ENCODE measurements around the gene PGA4. TPM values are rescaled to one million over a fixed set of nuclear protein-coding genes. Genes with fewer than 3 reads are reported as not detected.
"Not testable (repeated sequence)": the region's sequence is repeated elsewhere in the genome, so short reads cannot be mapped to it uniquely, and the experiment has no call there.

Gene PGA4
- total RNA-seq, 1 donor from 2014 or later: 0.47 TPM

DNA sequence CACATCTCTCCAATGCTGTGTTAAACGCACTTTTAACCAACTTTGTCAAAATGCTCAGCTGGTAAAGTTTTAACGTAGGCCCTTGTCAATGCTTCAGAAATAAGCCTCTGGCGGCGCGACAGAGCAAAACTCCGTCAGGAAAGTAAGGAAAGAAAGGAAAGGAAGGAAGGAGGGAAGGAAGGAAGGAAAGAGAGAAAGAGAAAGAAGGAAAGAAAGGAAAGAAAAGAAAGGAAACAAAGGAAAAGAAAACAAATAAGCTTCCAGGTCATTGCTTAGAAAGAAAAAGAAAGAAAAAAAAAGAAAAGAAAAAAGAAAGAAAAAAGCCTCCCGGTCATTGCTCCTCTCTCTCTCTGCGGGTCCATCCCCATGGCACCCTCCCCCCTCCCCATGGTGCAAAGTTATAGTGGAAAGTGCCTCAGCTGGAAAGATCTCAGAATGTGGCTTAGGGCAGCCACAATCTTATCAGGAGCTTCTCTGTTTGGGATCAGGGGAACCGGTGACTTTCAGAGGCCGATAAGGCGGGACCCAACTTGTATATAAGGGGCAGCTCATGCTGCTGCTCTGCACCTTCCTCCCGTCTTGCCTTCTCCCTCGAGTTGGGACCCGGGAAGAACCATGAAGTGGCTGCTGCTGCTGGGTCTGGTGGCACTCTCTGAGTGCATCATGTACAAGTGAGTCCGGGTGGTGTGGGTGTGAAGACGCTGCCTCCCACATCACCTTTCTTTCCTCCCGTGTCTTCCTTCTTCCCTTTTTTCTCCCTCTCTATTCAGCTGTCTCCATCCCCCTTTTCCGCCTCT, 19.0 kb upstream of the PGA4 start, which contains the start of gene PGA3:
PGA3 (plus strand) TSS at position 566 of the 797 bp plus-strand sequence; CDS start at position 616, 50 bp downstream.
- intact Hi-C loops (cut with micrococcal nuclease); DNase-seq; ATAC-seq: not testable (repeated sequence)

DNA sequence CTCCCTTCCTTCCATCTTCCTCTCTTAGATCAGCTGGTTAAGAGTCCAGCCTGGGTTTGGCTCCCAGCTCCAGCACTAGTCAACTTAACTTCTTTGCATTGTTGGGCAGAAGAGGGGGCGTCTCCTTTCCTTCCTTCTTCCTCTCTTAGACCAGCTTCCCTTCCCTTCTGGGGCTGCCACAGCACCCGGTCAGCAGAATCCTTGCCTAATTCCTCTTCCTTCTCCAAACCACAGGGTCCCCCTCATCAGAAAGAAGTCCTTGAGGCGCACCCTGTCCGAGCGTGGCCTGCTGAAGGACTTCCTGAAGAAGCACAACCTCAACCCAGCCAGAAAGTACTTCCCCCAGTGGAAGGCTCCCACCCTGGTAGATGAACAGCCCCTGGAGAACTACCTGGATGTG, 18.3 kb upstream of the PGA4 start:
- intact Hi-C loops (cut with micrococcal nuclease); DNase-seq: not testable (repeated sequence)
- peak; percentile 68 for ATAC-seq

DNA sequence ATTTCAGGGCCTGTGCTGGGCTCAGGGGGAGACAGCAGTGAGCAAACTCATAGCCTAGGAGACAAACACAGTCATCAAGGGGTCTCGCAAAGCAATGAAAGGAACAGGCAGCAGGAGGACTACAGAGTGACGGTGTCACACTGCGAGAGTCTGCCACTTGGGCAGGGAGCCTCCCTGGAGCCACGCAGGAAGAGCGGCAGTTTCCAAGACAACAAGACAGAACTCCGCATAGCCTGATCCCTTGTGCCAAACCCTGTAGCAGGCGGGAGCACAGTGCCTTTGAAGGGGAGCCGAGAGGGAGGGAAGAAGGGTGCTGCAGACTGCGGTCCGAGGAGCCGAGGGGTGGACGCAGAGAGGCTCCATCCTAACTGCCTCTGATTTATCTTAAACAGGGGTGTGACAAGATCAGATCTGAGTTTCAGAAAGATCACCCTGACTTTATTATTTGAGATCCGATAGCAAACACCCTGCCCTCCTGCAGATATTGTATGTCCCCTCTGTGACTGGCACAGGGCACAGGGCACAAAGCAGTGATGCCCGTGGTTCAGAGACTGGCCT, 17.6 kb upstream of the PGA4 start:
- ATAC-seq; DNase-seq; intact Hi-C loops (cut with micrococcal nuclease): not testable (repeated sequence)

DNA sequence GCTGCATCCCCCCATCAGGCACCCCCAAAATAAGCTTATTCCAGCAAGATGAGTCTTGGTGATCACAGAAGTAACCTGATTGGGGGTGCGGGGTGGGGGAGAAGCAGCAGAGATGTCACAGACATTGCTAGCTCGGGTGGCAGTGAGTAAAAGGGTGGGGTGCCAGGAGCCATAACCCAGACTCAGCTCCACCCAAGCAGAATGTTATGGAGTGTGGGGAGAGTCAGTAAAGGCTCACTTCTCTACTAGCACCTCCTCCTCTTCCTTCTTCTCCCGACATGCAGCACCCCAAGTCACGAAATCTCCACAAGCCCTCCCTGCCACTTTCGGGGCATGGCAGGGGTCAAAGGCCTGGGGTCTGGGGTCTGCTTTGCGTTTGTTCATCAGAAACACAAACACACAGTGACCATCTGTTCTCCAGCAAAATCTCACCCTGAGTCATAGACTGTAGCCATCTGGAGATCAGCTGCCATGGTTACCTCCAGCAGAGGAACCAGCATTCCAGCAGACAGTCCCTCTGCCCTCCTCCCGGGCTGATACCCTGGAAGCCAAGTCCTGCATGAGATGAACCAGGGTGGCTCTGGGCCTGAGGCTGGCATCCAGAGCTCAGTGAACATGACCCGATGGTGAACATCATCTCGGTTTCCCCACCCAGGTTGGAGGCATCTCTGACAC, 14.4 kb upstream of the PGA4 start:
- ATAC-seq: not testable (repeated sequence)

DNA sequence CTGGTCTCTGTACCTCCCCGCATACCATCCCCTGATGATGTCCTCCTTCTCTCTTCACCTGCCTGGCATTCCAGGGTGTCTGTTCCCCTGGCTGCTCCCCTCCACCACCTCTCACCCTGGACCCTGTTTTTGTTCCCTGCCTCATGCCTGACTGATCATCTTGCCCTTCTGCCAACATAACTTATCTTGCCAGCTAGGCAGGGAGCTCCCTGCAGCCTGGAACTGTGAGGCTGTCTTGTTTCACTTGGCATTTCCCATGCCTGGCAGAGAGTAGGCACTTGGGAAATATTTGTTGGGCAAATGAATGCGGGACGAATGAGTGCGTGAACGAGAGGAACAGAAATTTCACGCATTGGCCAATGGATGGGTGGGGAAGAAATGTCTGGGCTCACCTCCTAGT, 11.5 kb upstream of the PGA4 start:
- intact Hi-C loops (cut with micrococcal nuclease); DNase-seq: not testable (repeated sequence)
- peak; percentile 51 for ATAC-seq

More for the DNA sequence above, 14.4 kb upstream of the PGA4 start:
- intact Hi-C loops (cut with micrococcal nuclease); DNase-seq: not testable (repeated sequence)

DNA sequence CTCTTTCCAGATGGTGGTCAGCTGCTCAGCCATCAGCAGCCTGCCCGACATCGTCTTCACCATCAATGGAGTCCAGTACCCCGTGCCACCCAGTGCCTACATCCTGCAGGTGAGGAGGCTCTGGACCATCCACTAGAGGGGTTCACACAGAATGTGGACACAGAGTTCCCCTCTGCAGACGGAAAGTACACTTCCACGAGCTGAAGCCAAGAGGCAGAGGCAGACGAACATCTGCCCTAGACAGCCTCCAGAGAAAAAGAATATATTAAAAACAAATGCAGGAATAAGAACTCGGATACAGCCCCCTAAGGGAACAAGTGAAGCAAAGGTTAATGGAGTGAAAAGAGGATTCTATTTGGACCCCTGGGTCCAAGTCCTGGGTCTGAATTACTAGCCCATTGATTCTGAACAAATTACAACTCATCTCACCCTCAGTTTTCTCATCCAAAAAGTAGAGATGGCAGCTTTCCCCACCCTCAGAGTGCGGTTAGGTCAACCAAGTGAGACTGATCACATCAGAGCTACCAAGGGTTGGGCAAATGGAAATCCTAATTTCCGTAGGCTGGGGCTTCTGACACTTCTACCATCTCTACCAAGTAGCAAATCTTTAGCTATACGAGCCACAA, 10.7 kb upstream of the PGA4 start:
- peak; percentile 43 for ATAC-seq
- intact Hi-C loops (cut with micrococcal nuclease); DNase-seq: not testable (repeated sequence)

DNA sequence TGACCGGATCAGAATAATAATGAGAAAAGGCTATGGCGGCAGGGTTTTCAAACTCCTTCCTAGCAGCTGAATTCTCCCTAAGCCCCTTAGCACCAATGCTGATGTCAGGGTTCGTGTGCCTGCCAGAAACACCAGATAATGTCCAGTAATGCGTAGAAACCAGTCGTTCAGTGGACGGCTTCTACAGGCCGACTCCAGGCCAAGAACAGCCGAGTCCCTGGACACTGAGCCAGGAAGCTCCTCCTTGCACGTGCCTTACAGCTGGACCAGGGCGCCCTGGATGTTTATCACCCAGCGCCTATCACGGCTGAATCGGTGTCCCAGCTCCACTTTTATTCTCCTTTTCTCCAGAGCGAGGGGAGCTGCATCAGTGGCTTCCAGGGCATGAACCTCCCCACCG, 9.9 kb upstream of the PGA4 start:
- DNase-seq; intact Hi-C loops (cut with micrococcal nuclease): not testable (repeated sequence)
- ATAC-seq: peak; percentile 81

DNA sequence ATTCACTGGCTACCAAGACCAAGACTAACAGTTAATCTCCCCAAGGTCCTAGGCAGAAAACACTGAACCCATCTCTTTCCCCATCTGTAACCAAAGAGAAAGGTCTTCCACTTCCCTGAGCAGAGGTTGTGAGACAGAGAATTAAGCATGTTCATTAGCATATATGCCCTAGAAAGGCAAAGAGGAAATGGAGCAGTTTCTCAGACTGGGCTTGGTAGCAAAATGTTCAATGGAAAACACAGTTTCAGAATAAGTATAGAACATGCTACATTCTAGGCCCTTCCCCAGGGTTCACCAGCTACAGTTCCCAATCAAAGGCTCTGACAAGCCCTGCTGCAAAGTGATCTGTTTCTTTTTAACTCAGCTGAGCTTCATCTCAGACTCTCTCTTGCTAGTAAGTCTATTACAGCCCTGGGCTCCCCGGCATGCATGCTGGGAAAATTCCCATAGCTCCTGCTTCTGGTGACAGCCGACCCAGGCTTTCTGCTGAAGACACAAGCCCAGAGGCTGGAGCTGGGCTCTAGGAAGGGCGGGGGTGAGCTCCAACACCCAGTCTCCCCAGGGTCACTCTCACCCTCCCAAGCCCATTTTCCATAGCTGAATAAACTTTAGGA, 8.3 kb upstream of the PGA4 start:
- ATAC-seq; intact Hi-C loops (cut with micrococcal nuclease); DNase-seq: not testable (repeated sequence)

DNA sequence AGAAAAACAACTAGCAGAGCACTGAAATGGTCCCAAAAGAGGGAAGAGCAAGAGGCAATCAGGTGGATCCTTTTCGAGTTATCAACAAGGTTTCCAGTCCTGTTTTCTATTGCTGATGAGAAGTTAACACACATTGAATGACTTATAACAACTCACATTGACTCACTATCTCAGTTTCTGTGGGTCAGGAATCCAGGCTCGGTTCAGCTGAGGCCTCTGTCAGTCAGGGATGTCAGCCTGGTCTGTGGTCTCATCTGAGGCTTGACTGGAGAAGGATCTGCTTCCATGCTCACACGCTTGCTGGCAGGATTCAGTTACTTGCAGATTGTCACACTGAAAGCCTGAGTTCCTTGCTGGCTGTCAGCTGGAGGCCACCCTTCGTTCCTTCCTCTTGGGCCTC, 3.8 kb upstream of the PGA4 start:
- DNase-seq; ATAC-seq; intact Hi-C loops (cut with micrococcal nuclease): not testable (repeated sequence)

DNA sequence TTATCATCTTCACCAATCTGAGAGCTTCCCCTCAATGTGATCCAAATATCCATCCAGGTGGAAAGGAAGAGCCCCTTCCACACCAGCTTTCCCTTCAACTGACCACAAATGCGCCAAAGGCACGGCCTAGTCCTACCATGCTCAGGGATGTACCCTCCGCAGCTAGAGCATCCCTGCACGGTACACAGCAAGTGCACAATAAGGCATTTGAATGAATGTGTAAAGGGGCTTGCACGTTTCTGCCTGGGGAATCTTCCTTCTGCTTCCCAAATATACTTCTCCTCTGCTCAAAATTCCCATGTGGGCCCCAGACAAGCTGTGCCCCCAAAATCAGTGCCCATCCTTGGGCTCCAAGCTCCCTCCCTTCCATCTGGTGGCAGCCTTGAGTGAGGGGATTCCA, 3.1 kb upstream of the PGA4 start:
- intact Hi-C loops (cut with micrococcal nuclease); DNase-seq; ATAC-seq: not testable (repeated sequence)

DNA sequence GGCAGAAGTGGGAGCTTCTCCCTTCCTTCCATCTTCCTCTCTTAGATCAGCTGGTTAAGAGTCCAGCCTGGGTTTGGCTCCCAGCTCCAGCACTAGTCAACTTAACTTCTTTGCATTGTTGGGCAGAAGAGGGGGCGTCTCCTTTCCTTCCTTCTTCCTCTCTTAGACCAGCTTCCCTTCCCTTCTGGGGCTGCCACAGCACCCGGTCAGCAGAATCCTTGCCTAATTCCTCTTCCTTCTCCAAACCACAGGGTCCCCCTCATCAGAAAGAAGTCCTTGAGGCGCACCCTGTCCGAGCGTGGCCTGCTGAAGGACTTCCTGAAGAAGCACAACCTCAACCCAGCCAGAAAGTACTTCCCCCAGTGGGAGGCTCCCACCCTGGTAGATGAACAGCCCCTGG, 545 bp downstream of the PGA4 start:
- peak; percentile 69 for ATAC-seq
- DNase-seq; intact Hi-C loops (cut with micrococcal nuclease): not testable (repeated sequence)

DNA sequence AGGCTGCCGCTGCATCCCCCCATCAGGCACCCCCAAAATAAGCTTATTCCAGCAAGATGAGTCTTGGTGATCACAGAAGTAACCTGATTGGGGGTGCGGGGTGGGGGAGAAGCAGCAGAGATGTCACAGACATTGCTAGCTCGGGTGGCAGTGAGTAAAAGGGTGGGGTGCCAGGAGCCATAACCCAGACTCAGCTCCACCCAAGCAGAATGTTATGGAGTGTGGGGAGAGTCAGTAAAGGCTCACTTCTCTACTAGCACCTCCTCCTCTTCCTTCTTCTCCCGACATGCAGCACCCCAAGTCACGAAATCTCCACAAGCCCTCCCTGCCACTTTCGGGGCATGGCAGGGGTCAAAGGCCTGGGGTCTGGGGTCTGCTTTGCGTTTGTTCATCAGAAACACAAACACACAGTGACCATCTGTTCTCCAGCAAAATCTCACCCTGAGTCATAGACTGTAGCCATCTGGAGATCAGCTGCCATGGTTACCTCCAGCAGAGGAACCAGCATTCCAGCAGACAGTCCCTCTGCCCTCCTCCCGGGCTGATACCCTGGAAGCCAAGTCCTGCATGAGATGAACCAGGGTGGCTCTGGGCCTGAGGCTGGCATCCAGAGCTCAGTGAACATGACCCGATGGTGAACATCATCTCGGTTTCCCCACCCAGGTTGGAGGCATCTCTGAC, 4.5 kb downstream of the PGA4 start:
- DNase-seq; ATAC-seq; intact Hi-C loops (cut with micrococcal nuclease): not testable (repeated sequence)

DNA sequence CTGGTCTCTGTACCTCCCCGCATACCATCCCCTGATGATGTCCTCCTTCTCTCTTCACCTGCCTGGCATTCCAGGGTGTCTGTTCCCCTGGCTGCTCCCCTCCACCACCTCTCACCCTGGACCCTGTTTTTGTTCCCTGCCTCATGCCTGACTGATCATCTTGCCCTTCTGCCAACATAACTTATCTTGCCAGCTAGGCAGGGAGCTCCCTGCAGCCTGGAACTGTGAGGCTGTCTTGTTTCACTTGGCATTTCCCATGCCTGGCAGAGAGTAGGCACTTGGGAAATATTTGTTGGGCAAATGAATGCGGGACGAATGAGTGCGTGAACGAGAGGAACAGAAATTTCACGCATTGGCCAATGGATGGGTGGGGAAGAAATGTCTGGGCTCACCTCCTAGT, 7.3 kb downstream of the PGA4 start:
- DNase-seq; intact Hi-C loops (cut with micrococcal nuclease): not testable (repeated sequence)
- peak; percentile 56 for ATAC-seq

DNA sequence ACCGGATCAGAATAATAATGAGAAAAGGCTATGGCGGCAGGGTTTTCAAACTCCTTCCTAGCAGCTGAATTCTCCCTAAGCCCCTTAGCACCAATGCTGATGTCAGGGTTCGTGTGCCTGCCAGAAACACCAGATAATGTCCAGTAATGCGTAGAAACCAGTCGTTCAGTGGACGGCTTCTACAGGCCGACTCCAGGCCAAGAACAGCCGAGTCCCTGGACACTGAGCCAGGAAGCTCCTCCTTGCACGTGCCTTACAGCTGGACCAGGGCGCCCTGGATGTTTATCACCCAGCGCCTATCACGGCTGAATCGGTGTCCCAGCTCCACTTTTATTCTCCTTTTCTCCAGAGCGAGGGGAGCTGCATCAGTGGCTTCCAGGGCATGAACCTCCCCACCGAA, 8.9 kb downstream of the PGA4 start:
- DNase-seq; intact Hi-C loops (cut with micrococcal nuclease): not testable (repeated sequence)
- peak; percentile 81 for ATAC-seq

DNA sequence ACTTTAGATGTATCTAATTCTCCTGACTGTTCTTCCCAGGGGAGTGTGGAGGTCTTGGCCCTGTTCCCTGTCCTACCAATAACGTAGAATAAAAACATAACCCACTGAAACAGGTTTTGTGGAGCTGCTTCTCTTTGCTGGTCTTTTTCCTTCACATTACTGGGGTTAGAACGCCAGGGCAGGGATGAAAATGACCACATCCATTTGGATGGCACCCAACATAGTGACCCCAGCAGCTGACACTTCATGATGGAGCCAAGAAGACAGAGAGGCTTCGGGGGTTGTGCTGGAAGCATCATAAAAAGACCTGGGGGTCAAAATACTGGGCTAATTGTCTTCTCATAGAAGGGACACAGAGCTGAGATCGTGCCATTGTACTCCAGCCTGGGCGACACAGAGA, 9.4 kb downstream of the PGA4 start:
- intact Hi-C loops (cut with micrococcal nuclease); DNase-seq; ATAC-seq: not testable (repeated sequence)

DNA sequence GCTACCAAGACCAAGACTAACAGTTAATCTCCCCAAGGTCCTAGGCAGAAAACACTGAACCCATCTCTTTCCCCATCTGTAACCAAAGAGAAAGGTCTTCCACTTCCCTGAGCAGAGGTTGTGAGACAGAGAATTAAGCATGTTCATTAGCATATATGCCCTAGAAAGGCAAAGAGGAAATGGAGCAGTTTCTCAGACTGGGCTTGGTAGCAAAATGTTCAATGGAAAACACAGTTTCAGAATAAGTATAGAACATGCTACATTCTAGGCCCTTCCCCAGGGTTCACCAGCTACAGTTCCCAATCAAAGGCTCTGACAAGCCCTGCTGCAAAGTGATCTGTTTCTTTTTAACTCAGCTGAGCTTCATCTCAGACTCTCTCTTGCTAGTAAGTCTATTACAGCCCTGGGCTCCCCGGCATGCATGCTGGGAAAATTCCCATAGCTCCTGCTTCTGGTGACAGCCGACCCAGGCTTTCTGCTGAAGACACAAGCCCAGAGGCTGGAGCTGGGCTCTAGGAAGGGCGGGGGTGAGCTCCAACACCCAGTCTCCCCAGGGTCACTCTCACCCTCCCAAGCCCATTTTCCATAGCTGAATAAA, 10.5 kb downstream of the PGA4 start:
- ATAC-seq; DNase-seq; intact Hi-C loops (cut with micrococcal nuclease): not testable (repeated sequence)

DNA sequence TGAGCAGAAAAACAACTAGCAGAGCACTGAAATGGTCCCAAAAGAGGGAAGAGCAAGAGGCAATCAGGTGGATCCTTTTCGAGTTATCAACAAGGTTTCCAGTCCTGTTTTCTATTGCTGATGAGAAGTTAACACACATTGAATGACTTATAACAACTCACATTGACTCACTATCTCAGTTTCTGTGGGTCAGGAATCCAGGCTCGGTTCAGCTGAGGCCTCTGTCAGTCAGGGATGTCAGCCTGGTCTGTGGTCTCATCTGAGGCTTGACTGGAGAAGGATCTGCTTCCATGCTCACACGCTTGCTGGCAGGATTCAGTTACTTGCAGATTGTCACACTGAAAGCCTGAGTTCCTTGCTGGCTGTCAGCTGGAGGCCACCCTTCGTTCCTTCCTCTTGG, 15.0 kb downstream of the PGA4 start:
- DNase-seq; intact Hi-C loops (cut with micrococcal nuclease); ATAC-seq: not testable (repeated sequence)

DNA sequence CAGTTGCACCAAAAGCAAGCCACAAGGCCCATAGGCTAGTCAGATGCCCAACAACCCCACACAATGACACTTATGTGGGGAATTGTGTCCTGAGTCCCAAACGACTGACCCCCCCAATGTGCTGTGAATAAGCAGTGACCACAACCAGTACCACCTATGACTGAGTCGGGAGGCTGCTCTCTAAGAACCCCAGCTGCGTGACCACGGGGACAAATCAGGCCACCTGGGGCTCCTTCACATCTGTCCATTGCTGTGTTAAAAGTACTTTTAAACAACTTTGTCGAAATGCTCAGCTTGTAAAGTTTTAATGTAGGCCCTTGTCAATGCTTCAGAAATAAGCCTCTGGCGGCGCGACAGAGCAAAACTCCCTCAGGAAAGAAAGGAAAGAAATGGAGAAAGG, 18.1 kb downstream of the PGA4 start:
- intact Hi-C loops (cut with micrococcal nuclease); ATAC-seq: not testable (repeated sequence)

More for the DNA sequence above, 18.1 kb downstream of the PGA4 start:
- not testable (repeated sequence) for DNase-seq
